PC-9 (cell line): ENCODE data around the gene GLYAT. TPM values are rescaled to one million over a fixed set of nuclear protein-coding genes. Genes with fewer than 3 reads are reported as not detected.

ENCODE experiments used
- BruUV-seq: library from RNA; stranded (reverse); fragments of 400-500 nt; replicated peaks from 2 replicates; lab custom pipeline; 2021; lab: Mats Ljungman, UMichigan
- CTCF ChIA-PET: fragments of 300-600 bp; sonication (Branson Sonifier 250); formaldehyde crosslinking; loops from one replicate; lab custom pipeline; 2022; ENCODE audit warnings: antibody characterized with exemption; lab: Charles Lee
- POLR2A ChIA-PET: fragments of 300-600 bp; sonication (Branson Sonifier 250); formaldehyde crosslinking; loops from one replicate; lab custom pipeline; 2022; ENCODE audit warnings: antibody characterized with exemption; ENCODE audit not compliant: unreplicated experiment; lab: Charles Lee
- DNase-seq, 2 experiments: peaks; one replicate each; pipeline versions ENCODE4 v3.0.0 to v3.0.0-alpha.2; 2015 to 2022; ENCODE audit warnings: mixed read lengths in 1 of 2
- H2AFZ ChIP-seq: fragments of 200-600 bp; sonication (generic); 2 replicates; pipeline ENCODE4 v1.8.1; 2017; ENCODE audit warnings: antibody characterized with exemption
- H3F3A ChIP-seq: fragments of 200-600 bp; sonication (generic); 2 replicates; pipeline ENCODE4 v1.8.1; 2017; ENCODE audit warnings: antibody characterized with exemption, mild to moderate bottlenecking, low read depth; ENCODE audit not compliant: insufficient read depth
- H3K27ac ChIP-seq: fragments of 200-600 bp; sonication (generic); 2 replicates; pipeline ENCODE4 v1.6.1; 2016; ENCODE audit warnings: mixed run types
- H3K27me3 ChIP-seq: fragments of 200-600 bp; sonication (generic); 2 replicates; pipeline ENCODE4 v1.6.1; 2016; ENCODE audit warnings: low read depth, mixed run types; ENCODE audit not compliant: insufficient read depth
- H3K36me3 ChIP-seq: fragments of 200-600 bp; sonication (generic); 2 replicates; pipeline ENCODE4 v1.6.1; 2016; ENCODE audit warnings: low read depth, mixed run types
- H3K4me1 ChIP-seq: fragments of 200-600 bp; sonication (generic); replicated peaks from 2 replicates; pipeline ENCODE4 v1.6.1; 2016; ENCODE audit warnings: mixed run types; ENCODE audit not compliant: insufficient read depth
- H3K4me2 ChIP-seq: fragments of 200-600 bp; sonication (generic); 2 replicates; pipeline ENCODE4 v1.6.1; 2017; ENCODE audit warnings: mixed run types
- H3K4me3 ChIP-seq: fragments of 200-600 bp; sonication (generic); 2 replicates; pipeline ENCODE4 v1.6.1; 2016; ENCODE audit warnings: mixed run types
- H3K79me2 ChIP-seq: fragments of 200-600 bp; sonication (generic); 2 replicates; pipeline ENCODE4 v1.6.1; 2017; ENCODE audit warnings: low read depth, mixed run types
- H3K9me2 ChIP-seq: fragments of 200-600 bp; sonication (generic); 2 replicates; pipeline ENCODE4 v1.8.1; 2017; ENCODE audit warnings: mild to moderate bottlenecking; ENCODE audit not compliant: insufficient read depth
- H3K9me3 ChIP-seq: fragments of 200-600 bp; sonication (generic); 2 replicates; pipeline ENCODE4 v1.8.1; 2016; ENCODE audit warnings: low read depth; ENCODE audit not compliant: insufficient read depth
- H4K20me1 ChIP-seq: fragments of 200-600 bp; sonication (generic); 2 replicates; pipeline ENCODE4 v1.8.1; 2017; ENCODE audit not compliant: insufficient read depth
- EZH2 ChIP-seq: fragments of 200-600 bp; sonication (generic); IDR thresholded peaks from 2 replicates; pipeline ENCODE4 v1.8.0; 2017; ENCODE audit warnings: antibody characterized with exemption, low read depth
- intact Hi-C: fragments of 100-400 bp; cut with micrococcal nuclease; formaldehyde crosslinking; loops from one replicate; pipeline ENCODE4 v1.10.0; 2022; ENCODE audit not compliant: unreplicated experiment
- total RNA-seq: library from RNA; stranded (reverse); gene quantifications from 2 replicates; pipeline ENCODE4 v1.2.3, GENCODE V29; 2021
- TF ChIP-seq, protein P1 (sequence below): fragments of 200-600 bp; sonication (generic); conservative IDR thresholded peaks from 2 replicates; pipeline ENCODE4 v1.6.1; 2017; ENCODE audit warnings: mixed run types, antibody characterized with exemption, mild to moderate bottlenecking, moderate library complexity

Gene GLYAT
- total RNA-seq, 1 experiment from 2014 or later: not detected

DNA sequence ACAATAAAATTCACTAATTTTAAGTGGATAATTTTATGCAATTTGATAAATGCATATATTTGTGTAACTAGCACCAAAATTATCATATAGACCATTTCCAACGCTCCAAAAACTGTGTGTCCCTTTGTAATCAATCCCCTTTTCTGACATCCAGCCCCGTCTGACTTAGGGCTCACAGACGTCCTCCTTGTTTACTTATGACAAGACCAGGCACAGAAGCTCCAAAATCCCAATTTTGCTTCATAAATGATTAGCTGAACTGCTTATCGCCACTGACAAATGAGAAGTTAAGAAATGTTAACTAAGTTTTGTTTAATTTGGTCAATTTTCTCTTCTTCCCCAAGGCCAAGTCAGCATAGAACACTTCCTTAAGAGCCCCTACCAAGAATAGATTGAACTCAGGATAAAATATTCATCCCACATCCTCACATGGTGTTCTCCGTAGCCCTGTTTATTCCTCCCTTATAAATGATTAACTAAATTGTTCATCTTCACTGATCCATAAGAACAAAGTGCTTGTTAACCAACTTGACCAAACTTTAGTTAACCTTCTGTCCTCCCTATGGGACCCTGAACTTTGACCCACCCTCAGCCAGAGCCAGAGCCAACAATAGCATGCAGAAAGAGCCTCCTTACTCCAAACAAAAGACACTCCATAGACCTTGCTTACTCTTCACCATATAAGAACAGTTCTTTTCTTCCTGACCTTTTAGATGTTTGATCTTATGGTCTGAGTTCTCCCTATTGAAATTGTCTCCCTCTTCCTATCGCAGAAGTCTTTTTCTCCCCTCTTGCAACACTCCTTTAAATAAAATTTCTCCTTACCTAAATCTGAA, 30.8 kb upstream of the GLYAT start:
- ChIA-PET POLR2A (no interaction called here), CTCF (no interaction called here)
- no peaks in the 10 kb centered on the region for H3K79me2 ChIP-seq
- H3K4me3 ChIP-seq: no peak overlapping the region
- intact Hi-C loops: no loop called here
- TF ChIP-seq, protein P1, sequence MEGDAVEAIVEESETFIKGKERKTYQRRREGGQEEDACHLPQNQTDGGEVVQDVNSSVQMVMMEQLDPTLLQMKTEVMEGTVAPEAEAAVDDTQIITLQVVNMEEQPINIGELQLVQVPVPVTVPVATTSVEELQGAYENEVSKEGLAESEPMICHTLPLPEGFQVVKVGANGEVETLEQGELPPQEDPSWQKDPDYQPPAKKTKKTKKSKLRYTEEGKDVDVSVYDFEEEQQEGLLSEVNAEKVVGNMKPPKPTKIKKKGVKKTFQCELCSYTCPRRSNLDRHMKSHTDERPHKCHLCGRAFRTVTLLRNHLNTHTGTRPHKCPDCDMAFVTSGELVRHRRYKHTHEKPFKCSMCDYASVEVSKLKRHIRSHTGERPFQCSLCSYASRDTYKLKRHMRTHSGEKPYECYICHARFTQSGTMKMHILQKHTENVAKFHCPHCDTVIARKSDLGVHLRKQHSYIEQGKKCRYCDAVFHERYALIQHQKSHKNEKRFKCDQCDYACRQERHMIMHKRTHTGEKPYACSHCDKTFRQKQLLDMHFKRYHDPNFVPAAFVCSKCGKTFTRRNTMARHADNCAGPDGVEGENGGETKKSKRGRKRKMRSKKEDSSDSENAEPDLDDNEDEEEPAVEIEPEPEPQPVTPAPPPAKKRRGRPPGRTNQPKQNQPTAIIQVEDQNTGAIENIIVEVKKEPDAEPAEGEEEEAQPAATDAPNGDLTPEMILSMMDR: no peak
- no peak for TF ChIP-seq EZH2
- BruUV-seq: no TSS peak
- no peaks in the 10 kb centered on the region for H3K4me1 ChIP-seq
- H3K9me2 ChIP-seq: no peaks in the 10 kb centered on the region
- H3K27ac ChIP-seq: no peak overlapping the region
- no peak overlapping the region for H3K4me2 ChIP-seq
- H3K9me3 ChIP-seq: no peaks in the 10 kb centered on the region
- no peak for DNase-seq
- H3K36me3 ChIP-seq: no peaks in the 10 kb centered on the region
- no peaks in the 10 kb centered on the region for H3K27me3 ChIP-seq
- H2AFZ ChIP-seq: no peak overlapping the region
- H3F3A ChIP-seq: no peaks in the 10 kb centered on the region
- H4K20me1 ChIP-seq: no peaks in the 10 kb centered on the region

DNA sequence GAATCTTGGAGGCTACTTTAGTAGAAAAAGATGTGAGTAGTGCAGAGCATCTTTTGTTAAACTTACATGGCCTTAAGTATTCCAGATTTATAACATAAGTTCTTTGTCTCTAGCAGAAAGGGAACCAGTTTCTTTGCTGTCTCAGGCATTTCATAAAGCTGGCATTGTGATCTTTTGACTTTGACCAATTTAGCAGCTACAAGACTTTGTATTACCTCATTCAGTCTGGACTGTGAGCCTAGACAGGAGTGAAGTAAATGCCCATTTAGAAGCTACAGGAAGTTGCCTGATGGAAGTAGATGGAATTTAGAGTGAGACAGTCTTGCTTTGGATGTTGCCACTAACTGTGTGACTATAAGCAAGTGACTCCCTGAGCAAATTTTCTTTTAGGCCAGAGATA, 25.7 kb upstream of the GLYAT start:
- Histone ChIP-seq H2AFZ (no peak overlapping the region), H3F3A (no peaks in the 10 kb centered on the region), H3K4me1 (no peaks in the 10 kb centered on the region), H3K27me3 (no peaks in the 10 kb centered on the region), H3K4me2 (no peak overlapping the region), H3K36me3 (no peaks in the 10 kb centered on the region), H3K4me3 (no peak overlapping the region), H4K20me1 (no peaks in the 10 kb centered on the region), H3K79me2 (no peaks in the 10 kb centered on the region), H3K9me3 (no peaks in the 10 kb centered on the region), H3K9me2 (no peaks in the 10 kb centered on the region), H3K27ac (no peak overlapping the region)
- intact Hi-C loops: no loop called here
- no peak for DNase-seq
- no peak for TF ChIP-seq EZH2
- TF ChIP-seq, protein P1: no peak
- BruUV-seq: no TSS peak
- ChIA-PET POLR2A (no interaction called here), CTCF (no interaction called here)

DNA sequence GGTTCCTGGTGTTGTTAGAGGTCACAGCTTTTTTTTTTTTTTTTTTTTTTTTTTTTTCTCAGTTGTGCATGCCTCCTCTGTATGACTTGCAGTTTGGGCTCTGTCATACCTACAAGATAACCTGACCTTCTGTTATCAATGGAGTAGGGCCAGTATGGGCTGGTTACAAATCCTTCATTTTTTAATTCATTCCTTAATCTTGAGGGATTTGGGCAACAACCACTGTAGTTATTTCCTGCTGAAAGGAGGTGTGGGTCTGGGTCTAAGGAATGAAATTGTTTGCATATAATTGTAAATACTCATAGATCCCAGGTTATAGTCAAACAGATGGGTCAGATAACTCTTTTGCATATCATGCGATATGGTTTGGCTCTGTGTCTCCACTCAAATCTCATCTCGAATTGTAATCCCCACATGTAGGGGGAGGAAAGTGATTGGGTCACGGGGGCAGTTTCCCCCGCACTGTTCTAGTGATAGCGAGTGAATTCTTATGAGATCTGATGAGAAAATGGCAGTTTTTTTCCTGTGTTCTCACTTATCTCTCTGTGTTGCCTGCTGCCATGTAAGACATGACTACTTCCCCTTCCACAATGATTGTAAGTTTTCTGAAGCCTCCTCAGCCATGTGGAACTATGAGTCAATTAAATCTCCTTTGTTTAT, 14.1 kb upstream of the GLYAT start:
- Histone ChIP-seq H3K9me2 (peaks cover 4% of the 10 kb centered on the region; the same call in 1 of the 2 replicates), H3K36me3 (no peaks in the 10 kb centered on the region), H3K4me2 (no peak overlapping the region), H2AFZ (no peak overlapping the region), H3K27ac (no peak overlapping the region), H3K27me3 (no peaks in the 10 kb centered on the region), H3K9me3 (0 out of 2 replicates have a peak, but pooled peaks cover 3% of the 10 kb centered on the region), H3F3A (no peaks in the 10 kb centered on the region), H3K4me3 (no peak overlapping the region), H3K4me1 (no peaks in the 10 kb centered on the region), H3K79me2 (no peaks in the 10 kb centered on the region), H4K20me1 (no peaks in the 10 kb centered on the region; the same call in 1 of the 2 replicates)
- intact Hi-C loops: no loop called here
- ChIA-PET CTCF (no interaction called here), POLR2A (no interaction called here)
- TF ChIP-seq, protein P1: no peak
- TF ChIP-seq EZH2: no peak
- no TSS peak for BruUV-seq
- DNase-seq: no peak
